Thoracic aorta (tissue), 2 donors: ENCODE measurements around the gene RAP1B. TPM values are rescaled to one million over a fixed set of nuclear protein-coding genes. Genes with fewer than 3 reads are reported as not detected.

Experiments used
- ATAC-seq: fragments of 150-250 bp; one replicate; pipeline ENCODE4 v1.8.0; 2017; ENCODE audit warnings: low read depth; ENCODE audit not compliant: insufficient number of reproducible peaks, low FRiP score
- DNase-seq: peaks from one replicate; pipeline ENCODE4 v3.0.0-alpha.2; 2020; ENCODE audit warnings: low spot score
- H3K27ac ChIP-seq, 2 donors: fragments of 200-600 bp; sonication (generic); 1 replicate in 1 of 2; 2 replicates in 1 of 2; pipeline ENCODE4 v1.5.1; 2016; ENCODE audit warnings: mild to moderate bottlenecking in 2 of 2, moderate library complexity in 2 of 2
- H3K27me3 ChIP-seq: fragments of 200-600 bp; sonication (generic); replicated peaks from 2 replicates; pipeline ENCODE4 v1.6.0; 2016; ENCODE audit warnings: mild to moderate bottlenecking; ENCODE audit not compliant: insufficient read depth
- H3K36me3 ChIP-seq: fragments of 200-600 bp; sonication (generic); one replicate; pipeline ENCODE4 v1.5.1; 2016
- H3K4me1 ChIP-seq, 2 donors: fragments of 200-600 bp; sonication (generic); 1 replicate in 1 of 2; 2 replicates in 1 of 2; pipeline versions ENCODE4 v1.5.1 to v1.6.0; 2016; ENCODE audit warnings: low read depth in 2 of 2, mild to moderate bottlenecking in 1 of 2; ENCODE audit not compliant: control insufficient read depth in 1 of 2
- H3K4me3 ChIP-seq: fragments of 200-600 bp; sonication (generic); 2 replicates; pipeline ENCODE4 v1.5.1; 2016; ENCODE audit warnings: mild to moderate bottlenecking
- H3K9me3 ChIP-seq: fragments of 200-600 bp; sonication (generic); 2 replicates; pipeline ENCODE4 v1.5.1; 2016
- total RNA-seq, 2 donors: library from RNA; depleted of rRNA; stranded (reverse); fragments of >200 nt; gene quantifications; one replicate each; pipeline versions ENCODE4 v1.1.0 to v1.2.3, GENCODE V29; 2016
- TF ChIP-seq, protein P1 (sequence below): fragments of 200-600 bp; sonication (generic); IDR thresholded peaks from one replicate; pipeline ENCODE4 v1.5.1; 2019; ENCODE audit warnings: antibody characterized with exemption

The RAP1B gene
- total RNA-seq, 2 donors from 2014 or later: 120 to 245 TPM

DNA sequence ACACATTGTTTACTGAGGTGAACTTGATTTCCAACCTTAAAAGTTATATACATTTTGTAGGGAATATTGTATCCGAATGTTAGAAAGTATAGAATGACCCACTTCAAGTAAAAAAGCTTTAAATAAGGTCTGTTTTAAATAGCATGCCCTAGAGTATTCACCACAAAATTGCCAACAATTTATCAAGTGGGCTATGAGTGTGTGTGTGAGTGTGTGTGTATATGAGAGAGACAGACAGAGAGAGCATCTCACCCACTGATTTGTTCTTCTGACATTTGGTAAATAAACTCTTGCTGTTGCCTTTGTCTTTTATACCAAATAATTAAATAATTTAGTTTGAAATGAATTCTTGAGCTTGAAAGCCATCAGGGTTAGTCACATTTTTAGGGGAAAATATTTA, 29.8 kb upstream of the RAP1B start:
- no peaks in the 10 kb centered on the region for H3K36me3 ChIP-seq
- ATAC-seq: no peak
- TF ChIP-seq, protein P1, sequence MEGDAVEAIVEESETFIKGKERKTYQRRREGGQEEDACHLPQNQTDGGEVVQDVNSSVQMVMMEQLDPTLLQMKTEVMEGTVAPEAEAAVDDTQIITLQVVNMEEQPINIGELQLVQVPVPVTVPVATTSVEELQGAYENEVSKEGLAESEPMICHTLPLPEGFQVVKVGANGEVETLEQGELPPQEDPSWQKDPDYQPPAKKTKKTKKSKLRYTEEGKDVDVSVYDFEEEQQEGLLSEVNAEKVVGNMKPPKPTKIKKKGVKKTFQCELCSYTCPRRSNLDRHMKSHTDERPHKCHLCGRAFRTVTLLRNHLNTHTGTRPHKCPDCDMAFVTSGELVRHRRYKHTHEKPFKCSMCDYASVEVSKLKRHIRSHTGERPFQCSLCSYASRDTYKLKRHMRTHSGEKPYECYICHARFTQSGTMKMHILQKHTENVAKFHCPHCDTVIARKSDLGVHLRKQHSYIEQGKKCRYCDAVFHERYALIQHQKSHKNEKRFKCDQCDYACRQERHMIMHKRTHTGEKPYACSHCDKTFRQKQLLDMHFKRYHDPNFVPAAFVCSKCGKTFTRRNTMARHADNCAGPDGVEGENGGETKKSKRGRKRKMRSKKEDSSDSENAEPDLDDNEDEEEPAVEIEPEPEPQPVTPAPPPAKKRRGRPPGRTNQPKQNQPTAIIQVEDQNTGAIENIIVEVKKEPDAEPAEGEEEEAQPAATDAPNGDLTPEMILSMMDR: no peak

DNA sequence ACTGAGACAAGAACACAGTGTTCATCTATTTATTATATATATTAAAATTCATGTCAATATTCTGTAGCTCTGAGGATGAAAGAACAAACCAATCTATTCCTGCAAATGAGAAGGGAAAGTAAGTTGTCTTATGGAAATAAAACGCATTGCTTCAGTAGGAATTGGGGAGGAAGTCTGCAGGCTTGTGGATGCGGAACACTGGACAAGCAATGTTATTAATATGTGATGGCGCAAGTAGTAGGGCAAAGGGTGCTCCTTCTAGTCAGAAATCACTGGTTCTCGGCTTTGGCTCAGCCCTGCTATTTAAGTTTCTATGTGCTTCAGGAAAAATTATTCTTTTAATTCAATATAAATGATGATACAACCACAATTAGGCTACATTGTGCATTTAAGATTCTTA, 28.8 kb upstream of the RAP1B start:
- Histone ChIP-seq H3K9me3 (no peaks in the 10 kb centered on the region), H3K27ac (no peak overlapping the region), H3K27me3 (no peaks in the 10 kb centered on the region), H3K36me3 (no peaks in the 10 kb centered on the region), H3K4me3 (no peak overlapping the region), H3K4me1 (no peaks in the 10 kb centered on the region)
- DNase-seq (no peak), ATAC-seq (no peak)
- TF ChIP-seq, protein P1: no peak

More for the DNA sequence above, 29.8 kb upstream of the RAP1B start:
- DNase-seq: no peak
- Histone ChIP-seq H3K9me3 (no peaks in the 10 kb centered on the region), H3K4me3 (no peak overlapping the region), H3K27ac (no peak overlapping the region), H3K4me1 (no peaks in the 10 kb centered on the region), H3K27me3 (no peaks in the 10 kb centered on the region)

DNA sequence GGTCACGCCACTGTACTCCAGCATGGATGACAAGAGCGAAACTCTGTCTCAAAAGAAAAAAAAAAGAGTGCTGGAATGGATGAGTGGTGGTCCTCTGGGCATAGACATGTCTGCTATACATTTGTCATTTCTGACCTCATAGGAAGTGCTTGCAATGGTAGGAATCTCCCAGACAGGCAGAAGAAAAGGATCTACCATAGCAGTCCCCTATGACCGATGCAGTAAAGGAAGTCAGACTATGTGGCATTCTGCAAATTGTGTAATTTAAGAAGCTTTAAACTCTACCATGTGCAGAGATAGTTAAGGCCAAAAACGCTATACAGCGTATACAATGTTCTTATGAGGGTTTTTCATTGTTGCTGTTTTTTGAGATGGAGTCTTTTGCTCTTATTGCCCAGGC, 24.7 kb upstream of the RAP1B start:
- TF ChIP-seq, protein P1: no peak
- Histone ChIP-seq H3K9me3 (peaks cover 6% of the 10 kb centered on the region), H3K36me3 (no peaks in the 10 kb centered on the region), H3K4me1 (no peaks in the 10 kb centered on the region), H3K27me3 (no peaks in the 10 kb centered on the region), H3K4me3 (no peak overlapping the region), H3K27ac (no peak overlapping the region)
- ATAC-seq (no peak), DNase-seq (no peak)

DNA sequence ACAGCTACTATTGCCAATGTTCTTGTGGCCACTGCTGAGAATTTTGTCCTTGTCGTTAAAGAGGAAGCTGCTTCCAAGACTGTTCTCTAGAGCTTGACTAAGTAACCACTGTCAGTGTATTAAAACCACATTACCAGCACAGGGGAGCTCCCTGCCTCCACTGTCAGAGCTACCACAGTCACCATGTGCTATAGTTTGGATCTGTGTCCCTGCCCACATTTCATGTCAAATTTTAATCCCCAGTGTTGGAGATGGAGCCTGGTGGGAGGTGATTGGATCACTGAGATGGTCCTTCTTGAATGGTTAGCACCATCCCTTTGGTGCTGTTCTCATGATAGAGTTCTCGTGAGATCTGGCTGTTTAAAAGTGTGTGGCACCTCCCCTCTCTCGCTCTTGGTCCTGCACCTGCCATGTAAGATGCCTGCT, 23.2 kb upstream of the RAP1B start:
- DNase-seq: no peak
- ATAC-seq: no peak

DNA sequence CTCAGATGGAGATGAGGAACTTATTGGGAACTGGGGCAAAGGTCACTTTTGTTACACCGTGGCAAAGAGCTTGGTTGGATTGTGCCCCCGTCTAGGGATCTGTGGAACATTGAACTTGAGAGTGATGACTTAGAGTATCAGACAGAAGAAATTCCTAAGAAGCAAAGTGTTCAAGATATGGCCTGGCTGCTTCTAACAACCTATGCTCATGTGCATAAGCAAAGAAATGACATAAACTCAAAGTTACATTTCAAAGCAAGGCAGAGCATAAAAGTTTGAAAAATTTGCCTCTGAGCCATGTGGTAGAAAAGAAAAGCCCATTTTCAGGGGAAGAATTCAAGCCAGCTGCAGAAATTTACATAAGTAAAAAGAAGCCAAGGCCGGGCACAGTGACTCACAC, 21.5 kb upstream of the RAP1B start:
- Histone ChIP-seq H3K27me3 (no peaks in the 10 kb centered on the region), H3K4me1 (no peaks in the 10 kb centered on the region), H3K9me3 (peaks cover 9% of the 10 kb centered on the region), H3K36me3 (no peaks in the 10 kb centered on the region), H3K27ac (no peak overlapping the region), H3K4me3 (no peak overlapping the region)
- TF ChIP-seq, protein P1: no peak
- ATAC-seq (no peak), DNase-seq (no peak)

More for the DNA sequence above, 23.2 kb upstream of the RAP1B start:
- TF ChIP-seq, protein P1: no peak
- Histone ChIP-seq H3K9me3 (peaks cover 6% of the 10 kb centered on the region), H3K27ac (no peak overlapping the region), H3K36me3 (no peaks in the 10 kb centered on the region), H3K4me1 (no peaks in the 10 kb centered on the region), H3K4me3 (no peak overlapping the region), H3K27me3 (no peaks in the 10 kb centered on the region)
